ENCODE results near the gene CBX8.

DNA sequence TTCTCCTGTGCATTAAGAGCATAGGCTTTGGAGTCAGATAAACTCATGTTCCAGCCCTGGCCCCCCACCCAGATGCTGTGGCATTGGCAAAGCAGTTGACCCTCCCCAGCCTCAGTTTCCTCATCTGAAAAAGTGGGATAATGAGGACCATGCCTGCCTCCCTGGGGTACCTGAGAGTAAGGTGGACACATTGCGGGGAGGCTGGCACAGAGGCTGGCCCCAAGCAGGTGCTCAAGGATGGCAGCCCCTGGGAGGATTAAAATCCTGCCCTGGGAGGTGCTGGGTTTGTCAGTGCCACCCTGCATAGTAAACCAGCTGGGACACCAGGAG lies 54.3 kb downstream of the CBX8 start:
- TF ChIP-seq, protein P1, sequence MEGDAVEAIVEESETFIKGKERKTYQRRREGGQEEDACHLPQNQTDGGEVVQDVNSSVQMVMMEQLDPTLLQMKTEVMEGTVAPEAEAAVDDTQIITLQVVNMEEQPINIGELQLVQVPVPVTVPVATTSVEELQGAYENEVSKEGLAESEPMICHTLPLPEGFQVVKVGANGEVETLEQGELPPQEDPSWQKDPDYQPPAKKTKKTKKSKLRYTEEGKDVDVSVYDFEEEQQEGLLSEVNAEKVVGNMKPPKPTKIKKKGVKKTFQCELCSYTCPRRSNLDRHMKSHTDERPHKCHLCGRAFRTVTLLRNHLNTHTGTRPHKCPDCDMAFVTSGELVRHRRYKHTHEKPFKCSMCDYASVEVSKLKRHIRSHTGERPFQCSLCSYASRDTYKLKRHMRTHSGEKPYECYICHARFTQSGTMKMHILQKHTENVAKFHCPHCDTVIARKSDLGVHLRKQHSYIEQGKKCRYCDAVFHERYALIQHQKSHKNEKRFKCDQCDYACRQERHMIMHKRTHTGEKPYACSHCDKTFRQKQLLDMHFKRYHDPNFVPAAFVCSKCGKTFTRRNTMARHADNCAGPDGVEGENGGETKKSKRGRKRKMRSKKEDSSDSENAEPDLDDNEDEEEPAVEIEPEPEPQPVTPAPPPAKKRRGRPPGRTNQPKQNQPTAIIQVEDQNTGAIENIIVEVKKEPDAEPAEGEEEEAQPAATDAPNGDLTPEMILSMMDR (IDR thresholded peaks at IDR 0.05): no peak
- TF ChIP-seq POLR2A (IDR thresholded peaks at IDR 0.05): no peak

Data from thyroid gland (tissue), 4 donors.